Suprapubic skin (tissue), 3 donors: ENCODE results near the gene ACTR8.

Source experiments
- EP300 ChIP-seq: sonication (generic); formaldehyde crosslinking; IDR thresholded peaks from one replicate; pipeline ENCODE4 v1.6.1; 2017; ENCODE audit warnings: antibody characterized with exemption
- POLR2A ChIP-seq, 2 donors: fragments of 450-650 bp; IDR thresholded peaks; one replicate each; pipeline ENCODE4 v1.6.1; 2017; ENCODE audit warnings: antibody characterized with exemption in 2 of 2, mild to moderate bottlenecking in 2 of 2, moderate library complexity in 2 of 2
- TF ChIP-seq, protein P1 (sequence below), 2 donors: fragments of 200-600 bp in 1 of 2; fragments of 450-650 bp in 1 of 2; sonication (generic) in 1 of 2; IDR thresholded peaks; one replicate each; pipeline ENCODE4 v1.5.1; 2016 to 2019; ENCODE audit warnings: antibody characterized with exemption in 2 of 2, mild to moderate bottlenecking in 1 of 2, moderate library complexity in 1 of 2

DNA sequence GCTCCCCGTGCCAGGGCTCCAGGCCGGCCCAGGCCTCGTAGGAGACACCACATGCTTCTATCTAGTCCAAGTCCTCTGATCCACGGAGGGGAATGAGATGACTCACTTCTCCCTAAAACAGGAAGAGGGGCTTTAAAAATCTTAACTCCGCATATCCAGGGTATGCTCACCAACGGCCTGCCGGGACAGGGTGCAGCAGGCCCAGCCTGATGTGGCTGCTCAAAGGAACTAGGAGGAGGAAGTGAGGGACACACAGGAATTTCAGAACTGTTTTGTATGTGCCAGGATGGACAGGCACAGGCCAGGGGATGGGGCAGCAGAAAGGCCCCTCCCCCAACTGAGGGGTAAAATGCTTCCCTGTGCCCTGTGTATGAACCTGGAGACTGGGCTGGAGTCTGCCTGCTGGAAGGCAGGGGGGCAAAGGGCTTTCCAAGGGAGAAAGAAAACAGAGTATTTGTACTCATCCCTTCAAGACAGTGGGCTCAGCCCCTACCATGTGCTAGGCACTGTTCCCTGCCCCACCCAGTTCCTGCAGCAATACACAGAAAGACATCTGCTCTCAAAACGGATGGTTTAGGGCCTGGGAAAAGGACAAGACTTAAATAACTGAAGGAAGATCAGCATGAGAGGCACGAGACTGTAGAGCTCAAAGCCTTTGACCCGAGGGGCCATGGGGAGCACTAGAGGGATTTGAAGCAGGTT, 57.8 kb downstream of the ACTR8 start:
- TF ChIP-seq POLR2A (IDR thresholded peaks at IDR 0.05) (no peak), EP300 (no peak)
- TF ChIP-seq, protein P1, sequence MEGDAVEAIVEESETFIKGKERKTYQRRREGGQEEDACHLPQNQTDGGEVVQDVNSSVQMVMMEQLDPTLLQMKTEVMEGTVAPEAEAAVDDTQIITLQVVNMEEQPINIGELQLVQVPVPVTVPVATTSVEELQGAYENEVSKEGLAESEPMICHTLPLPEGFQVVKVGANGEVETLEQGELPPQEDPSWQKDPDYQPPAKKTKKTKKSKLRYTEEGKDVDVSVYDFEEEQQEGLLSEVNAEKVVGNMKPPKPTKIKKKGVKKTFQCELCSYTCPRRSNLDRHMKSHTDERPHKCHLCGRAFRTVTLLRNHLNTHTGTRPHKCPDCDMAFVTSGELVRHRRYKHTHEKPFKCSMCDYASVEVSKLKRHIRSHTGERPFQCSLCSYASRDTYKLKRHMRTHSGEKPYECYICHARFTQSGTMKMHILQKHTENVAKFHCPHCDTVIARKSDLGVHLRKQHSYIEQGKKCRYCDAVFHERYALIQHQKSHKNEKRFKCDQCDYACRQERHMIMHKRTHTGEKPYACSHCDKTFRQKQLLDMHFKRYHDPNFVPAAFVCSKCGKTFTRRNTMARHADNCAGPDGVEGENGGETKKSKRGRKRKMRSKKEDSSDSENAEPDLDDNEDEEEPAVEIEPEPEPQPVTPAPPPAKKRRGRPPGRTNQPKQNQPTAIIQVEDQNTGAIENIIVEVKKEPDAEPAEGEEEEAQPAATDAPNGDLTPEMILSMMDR (IDR thresholded peaks at IDR 0.05) = no peak
